HCT116 (cell line): Measurements from ENCODE around the gene ANTKMT.

Experiments used
- CTCF ChIP-seq, 3 experiments: fragments of 200-600 bp in 1 of 3; sonication (generic) in 1 of 3; IDR thresholded peaks in 2 of 3; conservative IDR thresholded peaks in 1 of 3; 2 replicates each; pipeline ENCODE4 v1.5.1; 2012 to 2017; ENCODE audit warnings: low read depth in 2 of 3, low read length in 2 of 3, antibody characterized with exemption in 1 of 3, borderline replicate concordance in 1 of 3, control low read depth in 1 of 3, mild to moderate bottlenecking in 1 of 3, mixed read lengths in 1 of 3, mixed run types in 1 of 3, moderate library complexity in 1 of 3; ENCODE audit not compliant: insufficient read depth in 1 of 3
- EZH2phosphoT487 ChIP-seq: fragments of 200-600 bp; IDR thresholded peaks from 2 replicates; pipeline ENCODE4 v1.6.1; 2018; ENCODE audit warnings: antibody characterized with exemption, borderline replicate concordance
- FOSL1 ChIP-seq: IDR thresholded peaks from 2 replicates; pipeline ENCODE4 v1.6.1; 2012; ENCODE audit warnings: low read depth
- SRF ChIP-seq: IDR thresholded peaks from 2 replicates; pipeline ENCODE4 v1.6.1; 2012; ENCODE audit warnings: low read depth
- TCF7L2 ChIP-seq: IDR thresholded peaks from 2 replicates; pipeline ENCODE4 v1.7.0; 2011; ENCODE audit warnings: borderline replicate concordance, inconsistent platforms; ENCODE audit not compliant: insufficient read depth, insufficient read length; ENCODE audit errors: extremely low read depth
- YY1 ChIP-seq: IDR thresholded peaks from 2 replicates; pipeline ENCODE4 v1.6.1; 2011; ENCODE audit warnings: low read length, low read depth, moderate library complexity, mild to moderate bottlenecking; ENCODE audit not compliant: insufficient replicate concordance; ENCODE audit errors: extremely low read depth
- TF ChIP-seq, protein P1 (sequence below): IDR thresholded peaks from 2 replicates; pipeline ENCODE4 v1.6.1; 2012; ENCODE audit warnings: low read depth

GRCh38 chr16:766008-766819, 45.3 kb downstream of the ANTKMT start:
- TF ChIP-seq CTCF (IDR thresholded peaks at IDR 0.05 in 2 of 3, conservative IDR thresholded peaks at IDR 0.05 in 1 of 3; ENCODE audit: borderline replicate concordance in 1 of 3, insufficient read depth in 1 of 3, low read depth in 2 of 3, low read length in 2 of 3) (no peak), EZH2phosphoT487 (no peak), YY1 (no peak), FOSL1 (no peak), TCF7L2 (no peak), SRF (no peak)
- TF ChIP-seq, protein P1, sequence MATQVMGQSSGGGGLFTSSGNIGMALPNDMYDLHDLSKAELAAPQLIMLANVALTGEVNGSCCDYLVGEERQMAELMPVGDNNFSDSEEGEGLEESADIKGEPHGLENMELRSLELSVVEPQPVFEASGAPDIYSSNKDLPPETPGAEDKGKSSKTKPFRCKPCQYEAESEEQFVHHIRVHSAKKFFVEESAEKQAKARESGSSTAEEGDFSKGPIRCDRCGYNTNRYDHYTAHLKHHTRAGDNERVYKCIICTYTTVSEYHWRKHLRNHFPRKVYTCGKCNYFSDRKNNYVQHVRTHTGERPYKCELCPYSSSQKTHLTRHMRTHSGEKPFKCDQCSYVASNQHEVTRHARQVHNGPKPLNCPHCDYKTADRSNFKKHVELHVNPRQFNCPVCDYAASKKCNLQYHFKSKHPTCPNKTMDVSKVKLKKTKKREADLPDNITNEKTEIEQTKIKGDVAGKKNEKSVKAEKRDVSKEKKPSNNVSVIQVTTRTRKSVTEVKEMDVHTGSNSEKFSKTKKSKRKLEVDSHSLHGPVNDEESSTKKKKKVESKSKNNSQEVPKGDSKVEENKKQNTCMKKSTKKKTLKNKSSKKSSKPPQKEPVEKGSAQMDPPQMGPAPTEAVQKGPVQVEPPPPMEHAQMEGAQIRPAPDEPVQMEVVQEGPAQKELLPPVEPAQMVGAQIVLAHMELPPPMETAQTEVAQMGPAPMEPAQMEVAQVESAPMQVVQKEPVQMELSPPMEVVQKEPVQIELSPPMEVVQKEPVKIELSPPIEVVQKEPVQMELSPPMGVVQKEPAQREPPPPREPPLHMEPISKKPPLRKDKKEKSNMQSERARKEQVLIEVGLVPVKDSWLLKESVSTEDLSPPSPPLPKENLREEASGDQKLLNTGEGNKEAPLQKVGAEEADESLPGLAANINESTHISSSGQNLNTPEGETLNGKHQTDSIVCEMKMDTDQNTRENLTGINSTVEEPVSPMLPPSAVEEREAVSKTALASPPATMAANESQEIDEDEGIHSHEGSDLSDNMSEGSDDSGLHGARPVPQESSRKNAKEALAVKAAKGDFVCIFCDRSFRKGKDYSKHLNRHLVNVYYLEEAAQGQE = no peak
